ENCODE measurements around the gene RMDN2. TPM values are rescaled to one million over a fixed set of nuclear protein-coding genes. Genes with fewer than 3 reads are reported as not detected.

The RMDN2 gene
- total and polyA plus RNA-seq, 5 donors from 2014 or later = 1.3 to 3.2 (median 1.7) TPM

GRCh38 chr2:37902991-37903390, 22.1 kb upstream of the RMDN2 start:
- no peak for DNase-seq
- Histone ChIP-seq H3K9me3 (ENCODE audit: control insufficient read depth in 2 of 2, low read length in 2 of 2) (peaks cover 0 to 5% of the 10 kb centered on the region in 2 experiments), H3K4me3 (ENCODE audit: low read depth, low read length) (no peak overlapping the region), H3K27ac (ENCODE audit: insufficient read depth, low read length, poor library complexity, severe bottlenecking) (no peak overlapping the region), H3K36me3 (ENCODE audit: control insufficient read depth, insufficient read depth, low read length) (no peaks in the 10 kb centered on the region), H3K27me3 (ENCODE audit: control insufficient read depth, insufficient read depth, low read length) (peaks cover 4% of the 10 kb centered on the region), H3K4me1 (ENCODE audit: control insufficient read depth, insufficient read depth, low read length, poor library complexity, severe bottlenecking) (no peaks in the 10 kb centered on the region)
- H3K27ac Mint-ChIP-seq = no peak overlapping the region
- peaks cover 0 to 4% (median 1%) of the 10 kb centered on the region in 7 donors for H3K9me3 Mint-ChIP-seq
- no peak for ATAC-seq (ENCODE audit: low read depth in 2 of 2)
- peaks cover 18% of the 10 kb centered on the region for H3K27me3 Mint-ChIP-seq
- H3K4me1 Mint-ChIP-seq = no peaks in the 10 kb centered on the region
- no peaks in the 10 kb centered on the region for H3K36me3 Mint-ChIP-seq
- H3K4me3 Mint-ChIP-seq = no peak overlapping the region

GRCh38 chr2:37904425-37904824, 20.7 kb upstream of the RMDN2 start:
- Histone ChIP-seq H3K4me1 (ENCODE audit: control insufficient read depth, insufficient read depth, low read length, poor library complexity, severe bottlenecking) (no peaks in the 10 kb centered on the region), H3K27ac (ENCODE audit: insufficient read depth, low read length, poor library complexity, severe bottlenecking) (no peak overlapping the region), H3K36me3 (ENCODE audit: control insufficient read depth, insufficient read depth, low read length) (no peaks in the 10 kb centered on the region), H3K9me3 (ENCODE audit: control insufficient read depth in 2 of 2, low read length in 2 of 2) (peaks cover 0 to 5% of the 10 kb centered on the region in 2 experiments), H3K4me3 (ENCODE audit: low read depth, low read length) (no peak overlapping the region), H3K27me3 (ENCODE audit: control insufficient read depth, insufficient read depth, low read length) (peaks cover 4% of the 10 kb centered on the region)
- Mint-ChIP-seq H3K4me3 (no peak overlapping the region), H3K36me3 (no peaks in the 10 kb centered on the region), H3K9me3 (peaks cover 0 to 4% (median 1%) of the 10 kb centered on the region in 7 donors), H3K27ac (no peak overlapping the region), H3K4me1 (no peaks in the 10 kb centered on the region), H3K27me3 (peaks cover 22% of the 10 kb centered on the region)
- DNase-seq (no peak), ATAC-seq (ENCODE audit: low read depth in 2 of 2) (no peak)

GRCh38 chr2:37904993-37905392, 20.1 kb upstream of the RMDN2 start:
- no peak overlapping the region for H3K27ac Mint-ChIP-seq
- H3K36me3 ChIP-seq (ENCODE audit: control insufficient read depth, insufficient read depth, low read length) = no peaks in the 10 kb centered on the region
- peaks cover 4% of the 10 kb centered on the region for H3K27me3 ChIP-seq (ENCODE audit: control insufficient read depth, insufficient read depth, low read length)
- H3K27ac ChIP-seq (ENCODE audit: insufficient read depth, low read length, poor library complexity, severe bottlenecking) = no peak overlapping the region
- no peak overlapping the region for H3K4me3 Mint-ChIP-seq
- DNase-seq (no peak), ATAC-seq (ENCODE audit: low read depth in 2 of 2) (no peak)
- no peaks in the 10 kb centered on the region for H3K4me1 ChIP-seq (ENCODE audit: control insufficient read depth, insufficient read depth, low read length, poor library complexity, severe bottlenecking)
- H3K27me3 Mint-ChIP-seq = peaks cover 22% of the 10 kb centered on the region
- no peaks in the 10 kb centered on the region for H3K4me1 Mint-ChIP-seq
- peaks cover 0 to 4% (median 1%) of the 10 kb centered on the region in 7 donors for H3K9me3 Mint-ChIP-seq
- H3K36me3 Mint-ChIP-seq = no peaks in the 10 kb centered on the region
- peaks cover 0 to 5% of the 10 kb centered on the region in 2 experiments for H3K9me3 ChIP-seq (ENCODE audit: control insufficient read depth in 2 of 2, low read length in 2 of 2)
- H3K4me3 ChIP-seq (ENCODE audit: low read depth, low read length) = no peak overlapping the region

GRCh38 chr2:37906131-37906530, 19.0 kb upstream of the RMDN2 start:
- Mint-ChIP-seq H3K27ac (no peak overlapping the region), H3K4me1 (no peaks in the 10 kb centered on the region), H3K4me3 (no peak overlapping the region), H3K27me3 (peaks cover 28% of the 10 kb centered on the region), H3K36me3 (no peaks in the 10 kb centered on the region), H3K9me3 (peaks cover 0 to 3% (median 0%) of the 10 kb centered on the region in 7 donors)
- H3K9me3 ChIP-seq (ENCODE audit: control insufficient read depth in 2 of 2, low read length in 2 of 2) = no peaks in the 10 kb centered on the region
- H3K27me3 ChIP-seq (ENCODE audit: control insufficient read depth, insufficient read depth, low read length) = peaks cover 6% of the 10 kb centered on the region
- H3K4me3 ChIP-seq (ENCODE audit: low read depth, low read length) = no peak overlapping the region
- no peak for ATAC-seq (ENCODE audit: low read depth in 2 of 2)
- no peak overlapping the region for H3K27ac ChIP-seq (ENCODE audit: insufficient read depth, low read length, poor library complexity, severe bottlenecking)
- no peak for DNase-seq
- no peaks in the 10 kb centered on the region for H3K4me1 ChIP-seq (ENCODE audit: control insufficient read depth, insufficient read depth, low read length, poor library complexity, severe bottlenecking)
- no peaks in the 10 kb centered on the region for H3K36me3 ChIP-seq (ENCODE audit: control insufficient read depth, insufficient read depth, low read length)

- H3K27me3 ChIP-seq (ENCODE audit: control insufficient read depth, insufficient read depth, low read length) = peaks cover 7% of the 10 kb centered on the region
- no peaks in the 10 kb centered on the region for H3K4me1 Mint-ChIP-seq
- peak overlapping the region in 1 of 3 donors; percentile 50 for H3K27ac Mint-ChIP-seq
- peaks cover 24% of the 10 kb centered on the region for H3K27me3 Mint-ChIP-seq
- H3K9me3 ChIP-seq (ENCODE audit: control insufficient read depth in 2 of 2, low read length in 2 of 2) = no peaks in the 10 kb centered on the region
- H3K36me3 Mint-ChIP-seq = no peaks in the 10 kb centered on the region
- no peak overlapping the region for H3K4me3 ChIP-seq (ENCODE audit: low read depth, low read length)
- ATAC-seq (ENCODE audit: low read depth in 2 of 2) (no peak), DNase-seq (no peak)
- no peaks in the 10 kb centered on the region for H3K36me3 ChIP-seq (ENCODE audit: control insufficient read depth, insufficient read depth, low read length)
- no peaks in the 10 kb centered on the region for H3K4me1 ChIP-seq (ENCODE audit: control insufficient read depth, insufficient read depth, low read length, poor library complexity, severe bottlenecking)
- peaks cover 0 to 3% (median 0%) of the 10 kb centered on the region in 7 donors for H3K9me3 Mint-ChIP-seq
- no peak overlapping the region for H3K4me3 Mint-ChIP-seq
- H3K27ac ChIP-seq (ENCODE audit: insufficient read depth, low read length, poor library complexity, severe bottlenecking) = no peak overlapping the region
Measured at GRCh38 chr2:37907501-37908225, 17.4 kb upstream of the RMDN2 start.

GRCh38 chr2:37911296-37911873, 13.7 kb upstream of the RMDN2 start:
- no peaks in the 10 kb centered on the region for H3K9me3 ChIP-seq (ENCODE audit: control insufficient read depth in 2 of 2, low read length in 2 of 2)
- Mint-ChIP-seq H3K9me3 (peaks cover 0 to 2% (median 0%) of the 10 kb centered on the region in 7 donors), H3K36me3 (no peaks in the 10 kb centered on the region), H3K27ac (no peak overlapping the region), H3K4me1 (no peaks in the 10 kb centered on the region), H3K4me3 (no peak overlapping the region), H3K27me3 (peaks cover 24% of the 10 kb centered on the region)
- no peaks in the 10 kb centered on the region for H3K36me3 ChIP-seq (ENCODE audit: control insufficient read depth, insufficient read depth, low read length)
- no peaks in the 10 kb centered on the region for H3K4me1 ChIP-seq (ENCODE audit: control insufficient read depth, insufficient read depth, low read length, poor library complexity, severe bottlenecking)
- ATAC-seq (ENCODE audit: low read depth in 2 of 2) (no peak), DNase-seq (no peak)
- H3K27ac ChIP-seq (ENCODE audit: insufficient read depth, low read length, poor library complexity, severe bottlenecking) = no peak overlapping the region
- H3K27me3 ChIP-seq (ENCODE audit: control insufficient read depth, insufficient read depth, low read length) = peaks cover 8% of the 10 kb centered on the region
- H3K4me3 ChIP-seq (ENCODE audit: low read depth, low read length) = no peak overlapping the region

GRCh38 chr2:37912056-37912455, 13.0 kb upstream of the RMDN2 start:
- no peak for ATAC-seq (ENCODE audit: low read depth in 2 of 2)

GRCh38 chr2:37912616-37913015, 12.5 kb upstream of the RMDN2 start:
- H3K9me3 ChIP-seq (ENCODE audit: control insufficient read depth in 2 of 2, low read length in 2 of 2) = no peaks in the 10 kb centered on the region
- ATAC-seq (ENCODE audit: low read depth in 2 of 2) (no peak), DNase-seq (no peak)
- no peaks in the 10 kb centered on the region for H3K36me3 ChIP-seq (ENCODE audit: control insufficient read depth, insufficient read depth, low read length)
- no peaks in the 10 kb centered on the region for H3K4me1 Mint-ChIP-seq
- no peaks in the 10 kb centered on the region for H3K36me3 Mint-ChIP-seq
- H3K27me3 Mint-ChIP-seq = peaks cover 28% of the 10 kb centered on the region
- H3K9me3 Mint-ChIP-seq = peaks cover 0 to 2% (median 0%) of the 10 kb centered on the region in 7 donors
- peaks cover 10% of the 10 kb centered on the region for H3K27me3 ChIP-seq (ENCODE audit: control insufficient read depth, insufficient read depth, low read length)
- no peak overlapping the region for H3K27ac Mint-ChIP-seq
- H3K4me1 ChIP-seq (ENCODE audit: control insufficient read depth, insufficient read depth, low read length, poor library complexity, severe bottlenecking) = no peaks in the 10 kb centered on the region
- no peak overlapping the region for H3K27ac ChIP-seq (ENCODE audit: insufficient read depth, low read length, poor library complexity, severe bottlenecking)
- no peak overlapping the region for H3K4me3 Mint-ChIP-seq
- H3K4me3 ChIP-seq (ENCODE audit: low read depth, low read length) = no peak overlapping the region

More at GRCh38 chr2:37912056-37912455, 13.0 kb upstream of the RMDN2 start:
- peaks cover 12% of the 10 kb centered on the region for H3K27me3 ChIP-seq (ENCODE audit: control insufficient read depth, insufficient read depth, low read length)
- H3K9me3 ChIP-seq (ENCODE audit: control insufficient read depth in 2 of 2, low read length in 2 of 2) = no peaks in the 10 kb centered on the region
- H3K27ac ChIP-seq (ENCODE audit: insufficient read depth, low read length, poor library complexity, severe bottlenecking) = no peak overlapping the region
- Mint-ChIP-seq H3K36me3 (no peaks in the 10 kb centered on the region), H3K4me1 (no peaks in the 10 kb centered on the region), H3K27me3 (peaks cover 26% of the 10 kb centered on the region), H3K9me3 (peaks cover 0 to 2% (median 0%) of the 10 kb centered on the region in 7 donors), H3K4me3 (no peak overlapping the region), H3K27ac (no peak overlapping the region)
- DNase-seq = no peak
- H3K4me1 ChIP-seq (ENCODE audit: control insufficient read depth, insufficient read depth, low read length, poor library complexity, severe bottlenecking) = no peaks in the 10 kb centered on the region
- no peak overlapping the region for H3K4me3 ChIP-seq (ENCODE audit: low read depth, low read length)
- H3K36me3 ChIP-seq (ENCODE audit: control insufficient read depth, insufficient read depth, low read length) = no peaks in the 10 kb centered on the region
